Testis (tissue), 3 donors: ENCODE data around the gene NELL2. TPM values are rescaled to one million over a fixed set of nuclear protein-coding genes. Genes with fewer than 3 reads are reported as not detected.

ENCODE experiments used
- DNase-seq: peaks from one replicate; pipeline ENCODE4 v3.0.0-alpha.2; 2019
- H3K27ac ChIP-seq, 2 donors: fragments of 200-600 bp; sonication (generic); one replicate each; pipeline ENCODE4 v1.5.1; 2019
- H3K27me3 ChIP-seq: fragments of 200-600 bp; sonication (generic); one replicate; pipeline ENCODE4 v1.5.1; 2019
- H3K36me3 ChIP-seq: fragments of 200-600 bp; sonication (generic); one replicate; pipeline ENCODE4 v1.5.1; 2017; ENCODE audit warnings: low read depth; ENCODE audit errors: missing control alignments
- H3K4me1 ChIP-seq: fragments of 200-600 bp; sonication (generic); one replicate; pipeline ENCODE4 v1.5.1; 2019
- H3K4me3 ChIP-seq, 2 donors: fragments of 200-600 bp; sonication (generic); one replicate each; pipeline ENCODE4 v1.5.1; 2017 to 2019
- H3K9me3 ChIP-seq: fragments of 200-600 bp; sonication (generic); one replicate; pipeline ENCODE4 v1.5.1; 2017
- CTCF ChIP-seq, 3 experiments: fragments of 450-650 bp in 2 of 3; fragments of 200-600 bp in 1 of 3; sonication (generic) in 1 of 3; IDR thresholded peaks; one replicate each; pipeline ENCODE4 v1.5.1; 2016 to 2019; ENCODE audit warnings: antibody characterized with exemption in 3 of 3, mild to moderate bottlenecking in 2 of 3, moderate library complexity in 1 of 3
- POLR2A ChIP-seq: fragments of 450-650 bp; IDR thresholded peaks from one replicate; pipeline ENCODE4 v1.6.1; 2017; ENCODE audit warnings: antibody characterized with exemption, mild to moderate bottlenecking, moderate library complexity
- WGBS, 2 donors: methylation state at CpG; one replicate each; pipeline ENCODE4 v1.1.5; 2018; 5-methylcytosine and 5-hydroxymethylcytosine counted together
- intact Hi-C: fragments of 100-400 bp; cut with DNase I; formaldehyde crosslinking; loops from one replicate; pipeline ENCODE4 v1.15.1; 2023; ENCODE audit warnings: low total_unique reads
- polyA plus RNA-seq: library from polyadenylated mRNA; stranded (reverse); fragments of 350-450 nt; fragmentation: Illumina TruSeq; extraction: RNeasy Lipid Tissue Mini Kit (QIAGEN cat#74804); gene quantifications from one replicate; pipeline ENCODE4 v1.2.3, GENCODE V29; 2014; ENCODE audit warnings: low read depth, low replicate concordance; ENCODE audit not compliant: insufficient read depth
- total RNA-seq, 2 donors: library from RNA; depleted of rRNA; stranded (reverse); fragments of >200 nt; gene quantifications; one replicate each; pipeline ENCODE4 v1.2.3, GENCODE V29; 2016

NELL2 gene
- total and polyA plus RNA-seq, 3 donors from 2014 or later: 4.2 to 10.6 (median 9.0) TPM

GRCh38 chr12:44627387-44628166 is 248.5 kb downstream of the NELL2 start:
- intact Hi-C loops: no loop called here
- Histone ChIP-seq H3K4me1 (no peaks in the 10 kb centered on the region), H3K27ac (no peak overlapping the region), H3K27me3 (no peaks in the 10 kb centered on the region), H3K4me3 (no peak overlapping the region), H3K36me3 (no peaks in the 10 kb centered on the region), H3K9me3 (no peaks in the 10 kb centered on the region)
- TF ChIP-seq CTCF (IDR thresholded peaks at IDR 0.05) (no peak), POLR2A (no peak)
- 65 to 68% methylated on average over 5 of the region's 5 CpGs for WGBS, 2 donors
- DNase-seq: no peak

DNA sequence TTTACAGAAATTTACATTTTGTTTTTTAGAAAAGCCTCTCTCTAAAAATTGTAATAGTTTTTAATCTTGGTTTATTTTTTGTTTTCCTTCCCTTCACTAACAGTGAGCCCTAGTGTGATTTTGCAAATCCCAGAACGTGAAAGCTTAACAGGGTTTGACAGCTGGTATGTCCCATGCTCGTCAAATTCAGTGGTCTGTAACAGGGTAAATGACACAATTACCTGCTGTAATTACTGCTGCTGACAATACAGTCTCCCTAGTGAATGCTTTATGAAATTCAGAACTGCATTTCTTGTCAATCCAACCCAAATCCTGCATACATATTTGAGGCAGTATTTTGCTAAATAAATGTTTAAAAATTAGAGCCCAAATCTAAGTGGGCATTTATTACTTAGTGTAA is 249.2 kb downstream of the NELL2 start:
- Histone ChIP-seq H3K4me3 (no peak overlapping the region), H3K27ac (no peak overlapping the region), H3K4me1 (no peaks in the 10 kb centered on the region), H3K9me3 (no peaks in the 10 kb centered on the region), H3K36me3 (no peaks in the 10 kb centered on the region), H3K27me3 (no peaks in the 10 kb centered on the region)
- DNase-seq: no peak
- TF ChIP-seq POLR2A (no peak), CTCF (IDR thresholded peaks at IDR 0.05) (no peak)
- intact Hi-C loops: no loop called here
- WGBS, 2 donors: 80 to 85% methylated on average over 2 of the region's 2 CpGs

GRCh38 chr12:44618946-44619345 is 257.2 kb downstream of the NELL2 start:
- Histone ChIP-seq H3K4me3 (no peak overlapping the region), H3K27me3 (no peaks in the 10 kb centered on the region), H3K9me3 (no peaks in the 10 kb centered on the region), H3K36me3 (no peaks in the 10 kb centered on the region), H3K4me1 (no peaks in the 10 kb centered on the region), H3K27ac (no peak overlapping the region)
- DNase-seq: no peak
- WGBS, 2 donors: 81 to 83% methylated on average over 5 of the region's 5 CpGs
- intact Hi-C loops: no loop called here
- TF ChIP-seq CTCF (IDR thresholded peaks at IDR 0.05) (no peak), POLR2A (no peak)

GRCh38 chr12:44616402-44616801 is 259.7 kb downstream of the NELL2 start:
- TF ChIP-seq CTCF (IDR thresholded peaks at IDR 0.05) (no peak), POLR2A (no peak)
- H3K36me3 ChIP-seq: no peaks in the 10 kb centered on the region
- 50 to 71% methylated on average over 3 of the region's 3 CpGs for WGBS, 2 donors
- H3K4me3 ChIP-seq: no peak overlapping the region
- intact Hi-C loops: no loop called here
- no peaks in the 10 kb centered on the region for H3K9me3 ChIP-seq
- H3K27me3 ChIP-seq: no peaks in the 10 kb centered on the region
- DNase-seq: no peak
- H3K4me1 ChIP-seq: no peaks in the 10 kb centered on the region
- no peak overlapping the region for H3K27ac ChIP-seq

DNA sequence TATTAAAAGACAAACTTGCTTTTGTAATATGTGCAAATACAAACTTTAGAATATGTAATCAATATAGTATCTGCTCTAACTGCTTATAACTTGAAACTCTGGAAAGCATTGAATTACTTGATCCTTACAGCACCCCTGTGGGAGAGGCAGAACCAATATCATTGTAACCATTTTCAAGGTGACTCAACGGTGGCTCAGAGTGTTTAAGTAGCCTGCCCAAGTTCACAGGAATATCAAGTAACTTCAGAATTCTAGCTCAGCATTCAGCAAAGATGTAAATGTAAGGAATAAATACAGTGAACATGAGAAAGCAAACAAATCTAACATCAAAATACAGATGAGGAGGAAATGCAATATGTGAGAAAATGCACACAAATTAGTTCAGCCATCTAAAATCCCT is 264.6 kb downstream of the NELL2 start:
- TF ChIP-seq POLR2A (no peak), CTCF (IDR thresholded peaks at IDR 0.05) (no peak)
- no peak for DNase-seq
- no peaks in the 10 kb centered on the region for H3K36me3 ChIP-seq
- no peak overlapping the region for H3K4me3 ChIP-seq
- H3K4me1 ChIP-seq: no peaks in the 10 kb centered on the region
- H3K27me3 ChIP-seq: no peaks in the 10 kb centered on the region
- H3K27ac ChIP-seq: no peak overlapping the region
- intact Hi-C loops: no loop called here
- no peaks in the 10 kb centered on the region for H3K9me3 ChIP-seq
- 40 to 45% methylated on average over 1 of the region's 1 CpG for WGBS, 2 donors
